Renal pelvis (tissue), 4 donors: Measurements from ENCODE around the gene NEUROG1. TPM values are rescaled to one million over a fixed set of nuclear protein-coding genes. Genes with fewer than 3 reads are reported as not detected.
"Not testable (repeated sequence)": the region's sequence is repeated elsewhere in the genome, so short reads cannot be mapped to it uniquely, and the experiment has no call there.

Source experiments
- DNase-seq: peaks from one replicate; pipeline ENCODE4 v3.0.0-alpha.2; 2013
- polyA plus RNA-seq, 3 donors: library from polyadenylated mRNA; unstranded; fragments of 120-200 nt; gene quantifications; one replicate each; pipeline ENCODE4 v1.2.1, GENCODE V29; 2013; ENCODE audit not compliant: insufficient read length in 3 of 3

The NEUROG1 gene
- polyA plus RNA-seq, 3 donors: not detected

- DNase-seq: no peak
Observed at GRCh38 chr5:135537271-135537670, 1.5 kb upstream of the NEUROG1 start.

GRCh38 chr5:135535420-135535819, 344 bp downstream of the NEUROG1 start:
- no peak for DNase-seq

- DNase-seq: no peak
Observed at GRCh38 chr5:135534609-135535419, 950 bp downstream of the NEUROG1 start.

DNA sequence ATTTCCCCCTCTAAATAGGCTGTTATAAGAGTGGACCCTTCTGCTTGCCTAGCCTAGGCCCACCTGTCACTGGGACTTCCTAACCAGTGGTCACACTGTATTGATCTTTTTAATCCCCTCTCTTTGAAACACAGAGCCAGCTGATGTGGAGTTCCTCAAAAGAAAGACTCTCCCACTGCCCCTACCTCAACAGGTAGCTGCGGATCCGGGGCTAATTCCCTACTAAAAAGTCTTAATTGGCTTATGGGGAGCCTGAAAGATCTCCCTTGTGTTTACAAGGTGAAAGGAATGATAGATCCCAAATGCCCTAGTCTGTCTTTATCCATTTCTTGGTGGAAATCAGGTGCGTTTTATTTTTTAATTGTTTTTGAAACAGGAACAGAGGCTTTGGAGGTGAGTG, 2.0 kb downstream of the NEUROG1 start:
- no peak for DNase-seq

DNA sequence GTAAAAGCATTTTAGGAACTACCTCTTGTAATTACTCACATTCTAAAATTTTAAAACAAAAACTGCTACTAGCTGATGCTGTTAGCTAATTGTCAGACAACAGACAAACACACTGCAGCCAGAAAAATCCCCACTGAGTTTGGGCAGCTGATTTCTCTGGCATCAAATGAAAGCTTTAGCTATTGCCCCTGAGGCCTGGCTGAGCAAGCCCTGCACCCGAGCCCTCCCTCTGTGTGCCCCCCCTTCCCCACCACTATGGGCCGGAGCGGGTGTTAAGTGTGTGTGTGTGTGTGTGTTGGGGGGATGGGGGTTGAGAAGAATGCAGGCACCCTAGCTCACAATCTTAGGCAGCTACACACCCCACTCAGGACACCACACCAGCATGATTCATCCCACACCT, 2.4 kb downstream of the NEUROG1 start:
- no peak for DNase-seq

- not testable (repeated sequence) for DNase-seq
Observed at GRCh38 chr5:135529576-135529975, 6.2 kb downstream of the NEUROG1 start.

- DNase-seq: no peak
Observed at GRCh38 chr5:135526924-135527323, 8.8 kb downstream of the NEUROG1 start.

- no peak for DNase-seq
Observed at GRCh38 chr5:135521964-135522363, 13.8 kb downstream of the NEUROG1 start.

GRCh38 chr5:135517631-135518030, 18.1 kb downstream of the NEUROG1 start:
- DNase-seq: no peak

DNA sequence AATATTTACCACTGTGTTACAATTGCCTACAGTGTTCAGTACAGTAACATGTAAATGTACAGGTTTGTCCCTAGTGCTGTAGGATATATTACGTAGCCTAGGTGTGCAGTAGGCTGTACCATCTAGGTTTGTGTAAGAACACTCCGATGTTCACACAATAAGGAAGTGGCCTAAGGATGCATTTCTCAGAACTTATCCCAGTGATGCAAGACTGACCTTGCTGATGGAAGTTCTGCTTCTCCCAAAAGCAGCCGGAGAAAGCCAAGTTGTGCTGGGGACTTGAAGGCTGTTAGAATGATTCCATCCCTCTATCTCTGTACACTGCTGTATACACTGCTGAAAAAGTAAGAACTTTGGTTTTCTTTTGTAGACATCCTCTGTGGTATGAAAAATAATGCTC, 21.6 kb downstream of the NEUROG1 start:
- DNase-seq: no peak

- DNase-seq: no peak
Observed at GRCh38 chr5:135511761-135512575, 23.8 kb downstream of the NEUROG1 start.

GRCh38 chr5:135509995-135510394, 25.8 kb downstream of the NEUROG1 start:
- DNase-seq: no peak

GRCh38 chr5:135508496-135509005, 27.2 kb downstream of the NEUROG1 start:
- DNase-seq: no peak

DNA sequence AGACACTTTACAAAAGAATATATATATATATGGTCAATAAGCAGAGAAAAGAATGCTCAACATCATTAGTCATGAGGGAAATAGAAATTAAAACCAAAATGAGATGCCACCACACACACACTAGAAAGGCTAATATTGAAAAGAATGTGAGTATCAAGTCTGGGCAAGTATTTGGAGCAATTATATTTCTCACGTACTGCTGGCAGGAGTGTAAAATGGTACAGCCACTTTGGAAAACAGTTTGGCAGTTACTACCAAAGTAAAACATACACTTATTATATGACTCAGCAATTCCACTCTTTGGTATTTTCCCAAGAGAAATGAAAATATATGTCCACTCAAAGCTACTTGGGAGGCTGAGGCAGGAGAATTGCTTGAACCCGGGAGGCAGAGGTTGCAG, 29.8 kb downstream of the NEUROG1 start:
- DNase-seq: no peak

- DNase-seq: no peak
Observed at GRCh38 chr5:135504376-135504775, 31.4 kb downstream of the NEUROG1 start.

GRCh38 chr5:135503871-135504270, 31.9 kb downstream of the NEUROG1 start:
- no peak for DNase-seq

DNA sequence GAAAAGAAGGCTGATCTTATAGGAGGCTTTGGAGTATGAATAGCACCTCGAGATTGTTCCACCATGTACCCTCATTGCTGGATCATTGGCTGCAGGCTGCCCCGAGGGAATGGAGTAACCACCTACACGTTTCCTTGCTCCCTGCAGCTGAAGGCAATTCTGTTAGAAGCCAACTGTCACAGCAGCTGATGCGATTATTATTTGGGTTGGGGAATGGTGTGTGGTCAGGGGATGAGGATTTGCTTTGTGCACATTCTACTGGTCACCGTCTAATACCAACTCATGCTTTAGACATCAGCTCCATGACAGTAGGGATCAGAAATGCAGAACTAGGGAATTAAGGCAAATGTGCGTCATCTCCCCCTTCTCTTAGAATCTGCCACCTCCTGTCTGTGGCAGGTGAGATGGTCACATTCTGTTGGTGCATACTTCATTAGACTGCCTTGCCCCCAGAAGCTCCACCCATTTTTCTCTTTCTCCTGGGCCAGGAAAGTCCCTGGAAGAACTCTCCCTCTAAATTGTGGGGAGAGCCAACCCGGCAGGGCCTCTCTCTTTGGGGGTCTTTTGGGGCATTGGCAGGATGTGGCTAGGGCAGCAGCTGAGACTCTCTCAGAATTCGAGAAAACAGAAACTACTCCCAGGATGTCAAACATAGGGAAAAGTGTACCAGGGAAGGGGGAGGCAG, 32.8 kb downstream of the NEUROG1 start:
- no peak for DNase-seq

DNA sequence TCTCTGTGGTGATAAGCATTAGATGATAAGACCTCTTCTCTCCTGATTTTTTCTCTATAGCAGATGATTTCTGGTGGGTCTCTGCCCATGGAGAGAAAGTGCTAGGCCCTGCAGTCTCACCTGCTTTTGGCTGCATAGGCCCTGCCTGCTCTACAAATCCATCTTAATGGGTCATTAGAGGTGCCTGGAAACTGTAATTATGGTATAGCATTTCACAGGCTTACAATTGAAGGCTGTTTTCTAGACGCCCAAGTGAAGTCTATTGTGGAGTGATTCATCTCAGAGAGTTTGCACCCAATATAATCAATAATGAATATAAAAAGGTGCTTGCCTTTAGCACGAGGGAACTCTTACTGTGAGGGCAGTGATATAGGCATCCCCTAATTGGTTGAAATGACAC, 33.8 kb downstream of the NEUROG1 start:
- DNase-seq: no peak

DNA sequence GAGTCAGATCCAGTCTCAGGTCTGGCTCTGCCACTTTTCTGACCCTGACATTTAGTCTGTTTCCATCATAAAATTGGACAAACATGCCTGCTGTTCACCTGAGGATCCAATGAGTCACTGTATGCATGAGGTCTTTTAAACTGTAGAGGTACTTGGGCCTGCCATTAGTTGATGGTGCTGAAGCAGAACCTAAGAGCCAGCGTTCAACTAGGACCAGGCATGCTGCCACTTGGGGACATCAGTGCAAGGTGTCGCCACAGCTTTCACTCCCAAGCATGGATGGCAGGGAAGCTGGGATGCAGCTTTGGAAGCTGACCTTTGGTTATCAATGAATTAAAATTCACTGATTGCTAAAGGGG, 37.1 kb downstream of the NEUROG1 start:
- no peak for DNase-seq

DNA sequence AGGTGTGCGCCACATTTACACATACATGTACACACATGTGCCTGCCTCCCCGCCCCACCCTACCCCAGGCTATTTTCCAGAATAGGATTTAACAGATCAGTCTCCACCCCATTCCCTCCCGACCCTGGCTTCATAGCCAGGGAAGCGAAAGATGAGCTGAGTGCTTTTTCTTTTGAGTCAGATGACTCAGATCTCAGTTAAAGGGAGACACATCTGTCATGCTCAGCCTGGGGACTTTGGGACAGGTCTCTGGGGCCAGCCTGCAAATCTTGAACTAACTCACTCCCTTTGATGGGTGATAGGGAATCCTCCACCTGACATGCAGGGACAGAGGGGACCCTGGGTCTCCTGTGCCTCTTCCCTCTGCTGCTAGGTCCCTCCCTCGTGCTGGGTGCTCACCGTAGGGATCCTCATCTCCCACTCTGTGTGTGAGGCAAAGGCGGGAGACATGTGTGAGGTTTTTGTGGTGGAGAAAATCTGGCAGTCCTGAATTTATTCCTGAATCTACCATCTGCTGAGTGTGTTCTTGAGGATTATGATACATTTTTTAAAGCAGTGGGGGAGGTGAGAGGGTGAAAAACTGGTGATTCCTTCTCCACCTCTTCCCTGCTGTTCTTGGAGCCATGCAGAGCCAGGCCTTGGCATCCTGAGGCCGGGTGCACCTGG, 37.7 kb downstream of the NEUROG1 start:
- no peak for DNase-seq

DNA sequence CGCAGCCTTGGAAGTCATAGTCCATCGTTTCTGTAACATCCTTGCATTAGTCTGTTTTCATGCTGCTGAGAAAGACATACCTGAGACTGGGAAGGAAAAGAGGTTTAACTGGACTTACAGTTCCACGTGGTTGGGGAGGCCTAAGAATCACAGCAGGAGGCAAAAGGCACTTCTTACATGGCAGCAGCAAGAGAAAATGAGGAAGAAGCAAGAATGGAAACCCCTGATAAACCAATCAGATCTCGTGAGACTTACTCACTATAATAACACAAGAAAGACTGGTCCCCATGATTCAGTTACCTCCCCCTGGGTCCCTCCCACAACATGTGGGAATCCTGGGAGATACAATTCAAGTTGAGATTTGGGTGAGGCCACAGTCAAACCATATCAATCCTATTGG, 40.2 kb downstream of the NEUROG1 start:
- not testable (repeated sequence) for DNase-seq

DNA sequence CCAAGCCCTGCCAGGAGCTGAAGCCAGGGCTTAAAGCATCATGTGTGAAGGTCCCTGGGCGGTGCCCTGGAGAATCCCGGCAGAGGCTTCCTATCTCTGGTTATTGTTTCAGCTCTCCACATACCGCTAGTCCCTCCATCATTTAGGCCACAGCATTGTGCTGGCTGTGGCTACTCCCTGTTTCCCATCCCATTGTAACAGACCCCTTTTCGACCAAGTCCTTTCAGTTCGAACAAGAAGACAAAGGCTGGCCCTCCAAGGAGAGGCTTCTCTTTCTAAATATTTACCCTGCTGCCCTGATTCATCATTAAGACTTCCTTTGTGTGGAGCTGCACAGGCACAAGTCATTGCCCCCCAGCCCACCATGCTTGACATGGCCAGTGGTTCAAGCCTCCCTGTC, 41.6 kb downstream of the NEUROG1 start:
- DNase-seq: no peak
